Stimulated activated CD8-positive, alpha-beta memory T cell treated with anti-CD3 and anti-CD28 coated beads, Interleukin-12 subunit alpha, Interleukin-12 subunit beta, amount 100 ng/mL, for 1 hour (primary cell): ENCODE results near the gene CHST8.

ENCODE experiments used
- DNase-seq: peaks from one replicate; pipeline ENCODE4 v3.0.0-alpha.2; 2020; ENCODE audit warnings: low read depth

Gene CHST8

DNA sequence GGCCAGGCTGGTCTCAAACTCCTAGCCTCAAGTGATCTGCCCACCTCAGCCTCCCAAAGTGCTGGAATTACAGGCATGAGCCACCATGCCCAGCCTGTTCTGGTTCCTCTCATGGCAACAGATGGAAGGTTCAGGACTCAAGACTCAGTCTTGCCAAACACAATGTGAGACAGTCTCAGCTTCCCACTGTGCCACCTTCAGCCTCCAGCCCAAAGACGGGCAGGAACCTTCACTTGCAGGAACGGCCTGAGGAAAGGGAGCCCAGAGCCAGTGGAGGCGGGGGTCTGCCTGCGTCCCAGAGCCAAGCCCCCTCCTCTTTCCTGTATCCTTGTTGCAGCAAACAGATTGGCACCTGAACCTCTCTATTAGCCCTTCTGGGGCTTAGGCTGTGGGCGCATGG, 2.9 kb upstream of the CHST8 start:
- DNase-seq: no peak

DNA sequence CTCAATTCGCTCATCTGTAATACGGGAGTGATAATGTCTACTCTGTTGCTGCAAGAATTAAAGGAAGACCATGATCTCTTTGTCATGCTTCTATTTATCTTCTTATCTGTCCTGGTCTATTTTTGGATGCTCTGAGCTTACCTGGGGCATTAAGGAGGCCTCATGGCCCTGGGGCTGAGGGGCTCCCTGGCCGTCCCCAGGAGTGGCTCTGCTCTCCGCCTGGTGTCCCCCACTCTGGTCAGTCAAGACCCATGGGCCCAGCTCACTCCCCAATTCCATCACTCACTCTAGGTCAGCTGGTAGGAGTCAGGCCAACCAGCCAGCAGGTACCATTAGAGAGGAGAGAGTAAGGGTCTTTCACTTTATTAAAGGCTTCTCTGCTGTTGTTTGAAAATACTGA, 1.1 kb upstream of the CHST8 start:
- DNase-seq: no peak

GRCh38 chr19:33621065-33621785, 528 bp upstream of the CHST8 start:
- no peak for DNase-seq

GRCh38 chr19:33622505-33622808, 704 bp downstream of the CHST8 start:
- no peak for DNase-seq

- DNase-seq: no peak
Measured at GRCh38 chr19:33622809-33623511, 1.2 kb downstream of the CHST8 start.

DNA sequence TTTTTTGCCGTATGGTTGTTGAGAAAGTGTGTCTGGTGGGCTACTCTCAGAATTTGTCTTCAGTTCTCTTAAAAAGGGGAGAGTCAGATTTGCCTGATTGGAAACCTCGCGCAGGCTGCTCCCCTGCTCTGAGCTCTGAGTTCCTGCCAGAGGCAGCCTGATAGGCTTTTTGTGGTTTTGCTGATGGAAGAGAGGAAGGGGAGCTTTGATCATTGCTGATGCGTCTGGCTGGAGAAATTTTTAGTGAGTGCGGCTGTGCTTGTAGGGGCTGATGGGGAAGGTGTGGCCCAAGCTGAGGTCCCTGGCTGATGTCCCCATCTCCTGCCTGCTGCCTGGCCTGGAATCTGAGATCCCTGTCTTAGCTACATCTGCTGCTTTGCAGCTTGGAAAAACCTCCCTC, 2.8 kb downstream of the CHST8 start:
- DNase-seq: no peak

DNA sequence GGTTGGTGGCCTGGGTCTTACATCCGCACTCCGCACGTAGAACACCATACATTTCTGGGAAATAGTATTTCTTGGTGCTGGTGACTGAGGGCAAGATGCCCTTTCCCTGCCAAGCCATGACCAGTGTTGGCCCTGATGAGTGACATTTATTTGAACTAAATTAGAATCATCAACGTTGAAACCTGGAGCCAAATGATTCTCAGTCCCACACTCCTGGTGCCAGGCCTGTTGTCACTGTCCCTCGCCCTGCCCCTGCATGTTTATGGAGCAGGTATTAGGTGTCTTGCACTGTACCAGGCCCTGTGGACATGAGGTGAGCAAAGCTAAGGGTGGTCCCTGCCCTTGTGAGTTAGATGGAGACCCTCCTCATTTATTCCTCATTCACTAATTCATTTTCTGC, 5.8 kb downstream of the CHST8 start:
- DNase-seq: no peak

DNA sequence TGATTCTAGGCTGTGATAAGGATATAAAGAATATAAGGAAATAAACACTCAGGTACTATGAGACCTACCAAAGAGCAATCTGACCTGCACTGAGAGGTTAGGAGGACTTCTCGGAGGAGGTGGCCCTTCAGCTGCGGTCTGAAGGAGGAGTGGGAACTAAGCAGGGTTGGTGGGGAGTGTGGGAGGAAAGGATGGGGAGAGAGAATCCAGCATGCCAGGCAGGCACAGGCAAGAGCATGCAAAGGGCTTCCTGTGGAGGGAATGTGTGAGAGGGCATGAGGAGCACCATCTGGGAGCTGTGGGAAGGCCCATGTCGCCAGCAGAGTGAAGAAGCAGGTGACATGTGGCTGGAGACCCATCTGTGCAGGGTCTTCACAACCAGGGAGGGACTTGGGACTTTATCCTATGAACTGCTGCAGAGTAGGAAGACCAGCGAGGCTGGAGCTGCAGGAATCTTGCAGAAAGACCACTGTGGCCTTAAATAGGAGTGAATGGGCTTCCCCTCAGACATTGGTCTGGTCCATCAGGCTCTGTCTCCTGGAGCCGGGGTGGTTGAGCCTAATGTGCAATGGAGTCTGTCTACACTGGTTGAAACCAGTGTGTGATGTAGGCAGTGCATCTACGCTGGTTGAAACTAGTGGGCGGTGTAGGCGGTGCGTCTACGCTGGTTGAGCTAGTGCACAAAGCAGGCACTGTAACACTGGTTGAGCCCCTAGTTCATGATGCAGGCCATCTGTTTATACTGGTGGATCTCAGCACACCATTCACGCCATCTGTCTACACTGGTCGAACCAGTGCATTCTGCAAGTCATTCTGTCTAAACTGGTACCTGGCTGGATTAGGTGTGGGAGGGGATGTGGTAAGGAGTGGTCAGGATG, 6.4 kb downstream of the CHST8 start:
- no peak for DNase-seq

DNA sequence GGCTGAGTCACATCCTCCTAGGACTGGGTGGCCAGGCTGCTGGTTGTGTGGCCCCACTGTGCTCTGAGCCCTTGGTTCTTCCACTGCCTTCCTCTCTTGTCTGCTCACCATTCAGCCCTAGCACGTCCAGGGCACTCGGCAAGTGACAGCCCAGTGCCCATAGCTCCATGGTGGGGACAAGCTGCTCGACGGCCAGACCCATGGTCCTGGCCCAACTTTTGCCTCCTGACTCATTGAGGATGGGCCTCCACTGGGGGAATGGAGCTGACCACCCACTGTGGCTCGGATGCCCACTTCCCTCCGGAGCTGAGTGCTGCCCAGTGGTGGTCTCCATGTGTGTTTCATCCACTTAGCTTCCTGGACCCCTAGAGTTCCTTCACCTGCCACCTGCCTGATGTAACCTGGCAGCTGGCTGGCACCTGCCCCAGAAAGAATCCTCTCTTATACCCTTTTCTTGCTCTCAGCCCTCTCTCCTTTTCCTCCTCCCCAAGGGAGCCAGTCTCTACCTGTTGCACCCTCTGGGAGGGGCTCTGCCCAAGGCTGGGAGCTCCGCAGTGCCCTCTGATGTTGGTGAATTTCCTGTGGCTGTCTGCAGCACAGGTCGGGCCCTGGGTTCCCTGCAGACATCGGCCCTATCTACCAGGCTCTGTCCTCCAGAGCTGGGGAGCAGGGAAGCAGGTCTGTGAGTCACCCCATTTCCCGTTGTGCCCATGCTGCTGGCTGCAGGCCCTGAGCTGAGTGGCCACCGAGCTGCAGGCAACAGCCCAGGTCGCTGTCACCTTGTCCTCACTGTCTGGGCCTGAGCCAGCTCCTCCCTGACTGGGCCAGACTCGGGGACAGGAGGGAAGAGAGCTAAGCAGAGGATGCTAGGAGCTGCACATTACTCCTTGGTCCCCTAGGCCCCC, 7.4 kb downstream of the CHST8 start:
- DNase-seq: no peak

- DNase-seq: no peak
Measured at GRCh38 chr19:33629826-33630375, 8.1 kb downstream of the CHST8 start.

GRCh38 chr19:33630880-33631608, 9.3 kb downstream of the CHST8 start:
- DNase-seq: no peak

- no peak for DNase-seq
Measured at GRCh38 chr19:33631609-33631973, 9.8 kb downstream of the CHST8 start.

- DNase-seq: no peak
Measured at GRCh38 chr19:33634361-33635091, 12.8 kb downstream of the CHST8 start.

- no peak for DNase-seq
Measured at GRCh38 chr19:33638167-33639034, 16.6 kb downstream of the CHST8 start.

DNA sequence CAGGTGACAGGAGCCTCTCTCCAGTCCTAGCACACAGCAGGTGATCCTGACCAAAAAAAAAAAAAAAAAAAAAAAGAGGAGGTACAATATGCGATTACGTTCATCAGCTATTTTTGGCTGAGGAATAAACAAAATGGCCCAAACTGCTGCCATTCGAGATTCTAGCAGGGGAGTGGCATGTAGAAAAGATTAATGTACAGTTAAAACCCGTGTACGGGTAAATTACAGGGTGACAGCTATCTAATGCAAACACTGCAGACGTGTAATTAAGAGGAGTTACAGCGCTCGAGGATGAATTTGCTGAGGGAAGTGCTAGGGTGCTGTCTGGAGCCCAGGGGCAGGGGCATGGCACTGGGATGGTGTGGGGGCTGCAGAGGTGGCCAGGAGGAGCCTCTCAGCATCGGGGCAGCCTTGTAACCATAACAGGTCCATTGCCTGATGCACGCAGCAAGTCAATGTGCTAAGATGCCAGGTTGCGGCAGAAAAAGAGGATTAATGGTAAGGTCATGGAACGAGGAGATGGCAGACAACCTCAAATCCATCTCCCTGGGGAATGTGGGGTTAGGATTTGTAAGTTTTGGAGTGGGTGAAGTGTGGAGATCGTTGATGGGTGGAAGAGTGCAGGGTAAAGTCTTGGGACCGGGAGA, 17.4 kb downstream of the CHST8 start:
- DNase-seq: no peak

GRCh38 chr19:33640773-33641172, 19.0 kb downstream of the CHST8 start:
- no peak for DNase-seq

- DNase-seq: no peak
Measured at GRCh38 chr19:33641261-33641660, 19.5 kb downstream of the CHST8 start.

DNA sequence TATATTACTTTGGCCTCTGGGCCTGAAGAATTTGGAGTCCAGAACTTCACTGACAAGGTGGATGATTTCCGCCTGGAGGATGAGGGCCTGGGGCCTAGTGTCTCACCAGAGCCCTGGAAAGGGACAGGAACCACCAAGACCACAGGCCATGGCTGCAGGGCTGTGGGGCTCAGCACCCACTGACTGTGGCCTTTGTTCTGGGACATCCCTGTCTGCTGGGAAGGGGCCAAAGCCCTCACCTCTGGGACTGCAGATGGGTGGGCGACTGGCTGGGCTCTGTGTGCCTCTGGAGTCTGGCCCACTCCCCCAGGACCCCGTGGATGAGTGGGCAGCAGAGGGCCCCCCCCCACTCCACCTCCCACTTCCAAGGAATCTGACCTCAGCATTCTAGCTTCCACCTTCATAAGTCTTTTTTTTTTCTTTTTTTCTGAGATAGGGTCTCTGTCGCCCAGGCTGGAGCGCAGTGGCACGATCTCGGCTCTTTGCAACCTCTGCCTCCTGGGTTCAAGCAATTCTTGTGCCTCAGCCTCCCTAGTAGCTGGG, 20.3 kb downstream of the CHST8 start:
- DNase-seq: no peak
